Panc1 (cell line): ENCODE results near the gene CES2.

Source experiments
- CTCF ChIP-seq: fragments of 450-650 bp; IDR thresholded peaks from 2 replicates; pipeline ENCODE4 v1.5.1; 2017; ENCODE audit warnings: mild to moderate bottlenecking
- POLR2AphosphoS5 ChIP-seq: IDR thresholded peaks from 2 replicates; pipeline ENCODE4 v1.6.1; 2012; ENCODE audit warnings: mild to moderate bottlenecking, low read depth, low read length, moderate library complexity
- REST ChIP-seq, 2 experiments: IDR thresholded peaks; 2 replicates each; pipeline ENCODE4 v1.6.1; 2011 to 2012; ENCODE audit warnings: low read depth in 2 of 2, control low read depth in 1 of 2, low read length in 1 of 2, mild to moderate bottlenecking in 1 of 2, moderate library complexity in 1 of 2; ENCODE audit not compliant: insufficient read depth in 1 of 2

- TF ChIP-seq CTCF (no peak), POLR2AphosphoS5 (no peak), REST (IDR thresholded peaks at IDR 0.05; ENCODE audit: insufficient read depth in 1 of 2, low read depth in 2 of 2, low read length in 1 of 2) (no peak)
Measured at GRCh38 chr16:66927918-66928649, 7.2 kb upstream of the CES2 start.
